ENCODE results near the gene PRDM15.

The PRDM15 gene

DNA sequence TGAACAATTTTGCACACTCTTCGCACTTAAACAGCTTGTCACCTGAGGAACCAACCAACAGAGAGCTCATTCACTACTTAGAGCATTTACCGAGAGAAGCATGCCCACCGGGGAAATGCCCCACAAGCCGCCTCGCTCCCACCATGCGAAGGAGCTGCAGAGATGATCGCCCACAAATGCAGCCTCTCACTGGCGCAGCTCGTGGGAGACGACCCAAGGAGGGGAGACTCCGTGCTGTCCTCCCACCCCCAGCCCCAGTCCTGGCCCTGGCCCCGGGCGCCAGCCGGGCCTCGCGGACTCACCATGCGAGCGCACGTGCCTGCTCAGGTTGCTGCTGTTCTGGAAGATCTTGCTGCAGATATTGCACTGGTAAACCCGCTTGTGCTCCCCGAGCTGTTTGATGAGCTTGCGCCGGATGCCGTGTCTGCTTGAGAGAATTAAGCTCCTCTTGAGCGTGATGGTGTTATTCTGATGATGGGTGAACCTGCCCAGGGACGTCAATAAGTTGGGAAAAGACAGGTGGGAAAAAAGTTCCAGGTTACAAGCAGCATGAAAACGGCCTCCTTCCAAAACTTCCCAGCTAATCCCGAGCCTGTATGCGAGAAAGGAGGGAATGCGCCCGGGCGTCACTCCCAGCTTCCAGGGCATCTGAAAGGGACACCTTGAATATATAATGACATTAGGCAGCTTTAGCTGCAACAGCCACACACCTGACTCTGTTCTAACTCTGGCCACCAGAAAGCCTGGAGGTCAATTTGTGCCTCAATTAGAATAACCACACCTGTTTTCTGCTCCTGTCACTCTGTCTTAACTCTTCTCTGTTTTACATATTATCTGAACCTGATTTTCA lies 42.8 kb downstream of the PRDM15 start:
- DNase-seq, result no peak

- no peak for DNase-seq
These were observed 43.4 kb downstream of the PRDM15 start for GRCh38 chr21:41835711-41836154.

DNA sequence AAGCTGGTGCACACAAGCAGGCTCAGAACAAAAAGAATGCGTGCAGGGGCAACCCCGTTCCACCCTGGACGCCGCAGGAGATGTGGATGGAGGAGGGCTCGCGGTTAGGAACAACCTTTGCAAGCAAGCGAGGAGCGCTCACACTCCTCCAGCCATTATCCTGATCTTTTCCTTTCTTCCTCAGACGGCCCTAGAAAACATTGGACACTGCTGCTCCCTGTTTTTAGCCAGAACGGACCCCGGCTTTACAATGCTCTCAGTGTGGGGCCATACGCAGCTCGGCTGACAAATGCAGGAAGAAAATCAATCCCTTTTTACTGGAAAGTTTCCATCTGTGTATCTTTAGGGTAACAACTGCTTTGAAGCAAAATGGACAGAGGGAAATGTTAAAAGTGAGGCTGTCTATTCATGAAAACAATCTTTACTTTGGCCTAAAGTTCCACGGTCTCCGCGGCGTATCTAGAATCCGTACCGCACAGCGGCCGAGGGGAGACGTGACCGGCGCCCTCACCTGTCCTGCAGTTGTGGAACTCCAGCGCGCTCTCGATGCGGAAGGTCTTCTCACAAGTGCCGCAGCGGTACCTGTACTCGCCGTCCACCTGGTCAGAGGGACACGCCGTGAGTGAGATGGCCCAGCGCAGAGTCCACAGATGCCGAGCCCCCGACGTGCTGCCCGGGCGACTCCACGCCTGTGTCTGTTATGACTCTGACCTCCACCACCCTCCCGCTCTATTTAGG lies 44.0 kb downstream of the PRDM15 start:
- DNase-seq, result no peak

- no peak for DNase-seq
These were observed 44.8 kb downstream of the PRDM15 start for GRCh38 chr21:41834252-41834925.

GRCh38 chr21:41833497-41834115 lies 45.5 kb downstream of the PRDM15 start:
- no peak for DNase-seq

DNA sequence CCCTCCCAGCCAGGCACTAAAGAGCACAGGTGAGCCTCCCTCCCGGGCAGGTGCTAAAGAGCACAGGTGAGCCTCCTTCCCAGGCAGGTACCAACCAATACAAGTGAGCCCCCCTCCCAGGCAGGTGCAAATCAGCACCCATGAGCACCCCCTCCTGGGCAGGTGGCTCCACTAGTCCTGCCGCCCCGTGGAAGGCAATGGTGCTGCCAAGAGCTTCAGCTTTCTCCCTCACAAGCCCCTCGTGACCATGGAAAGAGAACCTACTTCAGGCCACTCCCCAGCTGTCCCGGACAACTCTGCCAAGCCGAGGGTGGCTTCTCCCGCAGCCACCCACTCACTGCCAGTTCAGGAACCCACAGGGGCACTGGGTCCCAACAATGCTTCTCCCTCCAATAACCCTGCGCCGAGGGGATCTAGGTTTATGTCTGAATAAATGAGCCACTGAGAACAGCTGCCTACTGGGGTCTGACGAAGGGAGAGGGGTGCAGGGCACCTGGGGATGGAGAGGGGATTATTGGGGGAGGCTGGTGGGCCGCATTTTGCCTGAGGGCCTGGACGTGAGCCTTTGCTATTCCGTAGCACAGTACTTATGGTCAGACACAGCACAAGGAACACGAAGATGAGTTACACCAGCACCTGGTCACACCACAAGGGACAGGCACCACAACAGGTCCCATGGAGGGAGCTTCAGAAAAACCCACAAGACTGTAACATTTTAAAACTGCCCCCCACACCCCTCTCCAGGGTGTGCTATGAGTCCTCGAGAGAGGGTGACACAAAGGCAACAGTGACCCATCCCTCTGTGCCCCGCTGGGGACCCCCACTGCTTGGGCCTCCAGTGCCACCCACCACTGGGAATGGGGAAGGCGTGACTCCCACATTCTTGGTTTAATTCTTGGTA lies 46.3 kb downstream of the PRDM15 start:
- DNase-seq, result no peak

GRCh38 chr21:41831866-41832595 lies 47.1 kb downstream of the PRDM15 start:
- DNase-seq, result no peak

- DNase-seq, result no peak
These were observed 47.7 kb downstream of the PRDM15 start for GRCh38 chr21:41831453-41831831.

DNA sequence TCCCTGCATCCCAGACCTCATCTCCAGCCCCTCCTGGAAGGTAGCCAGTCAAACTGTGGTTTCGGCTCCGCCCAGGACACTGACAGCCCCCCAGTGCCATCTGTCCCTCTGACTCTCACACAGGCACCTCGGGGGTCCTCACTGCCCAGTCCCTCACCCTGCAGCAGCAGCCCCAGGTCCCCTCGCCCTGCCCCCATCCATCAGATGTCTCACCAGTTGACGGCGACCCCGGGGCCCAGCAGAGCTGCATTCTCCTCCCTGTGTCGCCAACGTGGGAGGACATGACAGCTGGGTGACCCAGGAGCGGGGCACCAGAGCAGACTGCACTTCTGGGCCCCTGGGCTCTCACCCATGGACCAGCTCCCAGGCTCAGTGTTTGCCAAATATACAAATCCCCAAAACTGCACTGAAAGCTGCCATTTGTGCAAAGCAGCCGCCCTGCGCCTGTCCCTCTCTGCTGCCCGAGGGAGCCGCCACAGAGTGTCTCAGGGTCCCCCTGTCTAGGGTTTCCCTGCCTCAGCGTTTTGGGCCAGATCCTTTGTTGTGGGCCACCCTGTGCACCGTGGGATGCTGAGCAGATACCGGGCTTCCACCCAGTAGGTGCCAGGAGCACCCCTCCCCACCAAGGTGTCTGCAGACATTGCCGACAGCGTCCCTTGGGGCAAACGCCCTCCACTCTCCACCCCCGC lies 48.2 kb downstream of the PRDM15 start:
- DNase-seq, result no peak

DNA sequence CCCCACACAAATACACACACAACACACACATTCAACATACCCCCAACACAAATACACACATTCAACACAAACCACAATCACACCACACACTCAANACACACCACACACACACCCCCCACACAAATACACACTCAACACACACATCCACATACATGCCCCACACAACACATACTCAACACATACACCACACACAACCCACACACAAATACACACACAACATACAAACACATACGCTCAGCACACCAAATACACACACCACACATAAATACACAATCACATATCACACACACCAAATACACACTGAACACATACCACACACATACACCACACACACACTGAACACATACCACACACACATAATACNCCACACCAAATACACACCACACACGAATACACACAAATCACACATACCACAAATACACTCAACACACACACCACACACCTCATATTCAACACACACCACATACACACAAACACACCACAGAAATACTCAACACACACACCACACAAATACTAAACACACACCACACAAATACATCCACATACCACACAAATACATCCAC lies 48.9 kb downstream of the PRDM15 start:
- no peak for DNase-seq

DNA sequence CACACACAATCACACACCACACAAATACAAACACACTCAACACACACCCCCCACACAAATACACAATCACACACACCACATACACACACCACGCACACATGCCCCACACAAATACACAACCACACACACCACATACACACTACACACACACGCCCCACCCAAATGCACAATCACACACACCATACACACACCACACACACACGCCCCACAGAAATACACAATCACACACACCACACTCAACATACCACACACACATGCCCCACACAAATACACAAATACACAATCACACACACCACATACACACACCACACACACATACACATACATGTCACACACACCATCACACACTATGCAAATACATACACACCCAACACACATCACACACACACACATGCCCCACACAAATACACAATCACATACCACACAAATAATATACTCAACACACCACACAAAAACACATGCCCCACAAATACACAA lies 50.2 kb downstream of the PRDM15 start:
- DNase-seq, result no peak

- DNase-seq, result no peak
These were observed 50.9 kb downstream of the PRDM15 start for GRCh38 chr21:41827951-41828883.

DNA sequence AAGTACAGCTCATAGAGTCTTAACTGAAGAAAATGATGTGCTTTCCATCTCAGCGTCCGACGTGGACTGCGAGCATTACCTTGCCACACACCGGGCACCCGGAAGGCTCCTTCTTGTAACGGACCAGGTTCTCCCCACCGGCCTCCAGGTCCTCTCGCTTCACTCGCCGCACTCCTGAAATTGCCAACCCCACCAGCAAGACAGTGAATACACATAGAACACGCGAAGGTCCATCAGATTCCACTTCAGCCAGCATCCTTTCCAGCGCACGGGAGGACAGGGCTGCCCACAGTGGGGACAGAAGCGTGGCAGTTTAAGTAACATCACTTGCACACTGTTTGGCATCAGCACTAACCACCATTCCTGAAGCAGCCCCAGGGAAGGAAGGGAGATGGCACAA lies 53.3 kb downstream of the PRDM15 start:
- no peak for DNase-seq

- no peak for DNase-seq
These were observed 53.9 kb downstream of the PRDM15 start for GRCh38 chr21:41825216-41825615.

GRCh38 chr21:41824466-41825207 lies 54.5 kb downstream of the PRDM15 start:
- no peak for DNase-seq

DNA sequence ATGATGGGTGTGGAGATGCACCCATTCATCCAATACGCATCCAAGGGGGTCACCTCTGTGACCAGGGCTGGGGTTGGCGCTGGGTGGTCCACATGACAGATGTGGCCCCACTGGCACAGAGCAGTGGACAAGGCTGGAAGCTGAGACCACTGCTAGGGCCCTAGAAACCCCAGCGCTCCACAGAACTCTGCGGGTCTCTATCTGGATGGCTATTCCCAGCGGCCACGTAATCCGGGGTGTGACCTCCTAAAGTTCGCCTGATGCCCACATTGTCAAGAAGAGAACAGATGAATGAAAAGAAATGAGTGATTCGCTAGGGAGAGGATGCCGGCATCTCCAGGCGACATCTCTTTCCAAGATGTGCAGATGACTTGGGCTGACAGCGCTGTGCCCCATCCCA lies 55.2 kb downstream of the PRDM15 start:
- no peak for DNase-seq

DNA sequence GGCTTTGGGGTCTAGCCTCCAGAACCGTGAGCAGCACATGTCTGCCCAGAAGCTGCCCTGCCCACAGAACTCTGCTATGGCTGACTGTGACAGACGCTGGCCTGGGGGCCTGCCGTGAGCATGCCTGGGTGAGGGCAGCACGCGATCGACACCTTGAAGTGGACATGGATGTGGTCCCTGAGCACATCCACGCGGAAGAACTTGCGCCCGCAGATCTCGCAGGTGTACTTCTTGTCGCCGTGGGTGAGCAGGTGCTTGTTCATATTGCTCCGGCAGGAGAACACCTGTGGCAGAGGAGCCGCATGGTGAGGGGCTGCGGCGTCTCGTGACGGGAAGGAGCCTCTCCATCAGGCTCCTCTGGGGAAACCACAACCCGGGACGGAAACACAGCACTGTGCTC lies 56.0 kb downstream of the PRDM15 start:
- no peak for DNase-seq

GRCh38 chr21:41821756-41822431 lies 57.2 kb downstream of the PRDM15 start:
- DNase-seq, result no peak
